AG20443 (cell line): Measurements from ENCODE around the gene KCNN3.
A peak's percentile ranks its signal among the peaks of the same experiment; 100 is the strongest.

Source experiments
- DNase-seq: peaks from one replicate; pipeline ENCODE4 v3.0.0; 2012; ENCODE audit warnings: low spot score, mixed read lengths

The KCNN3 gene

DNA sequence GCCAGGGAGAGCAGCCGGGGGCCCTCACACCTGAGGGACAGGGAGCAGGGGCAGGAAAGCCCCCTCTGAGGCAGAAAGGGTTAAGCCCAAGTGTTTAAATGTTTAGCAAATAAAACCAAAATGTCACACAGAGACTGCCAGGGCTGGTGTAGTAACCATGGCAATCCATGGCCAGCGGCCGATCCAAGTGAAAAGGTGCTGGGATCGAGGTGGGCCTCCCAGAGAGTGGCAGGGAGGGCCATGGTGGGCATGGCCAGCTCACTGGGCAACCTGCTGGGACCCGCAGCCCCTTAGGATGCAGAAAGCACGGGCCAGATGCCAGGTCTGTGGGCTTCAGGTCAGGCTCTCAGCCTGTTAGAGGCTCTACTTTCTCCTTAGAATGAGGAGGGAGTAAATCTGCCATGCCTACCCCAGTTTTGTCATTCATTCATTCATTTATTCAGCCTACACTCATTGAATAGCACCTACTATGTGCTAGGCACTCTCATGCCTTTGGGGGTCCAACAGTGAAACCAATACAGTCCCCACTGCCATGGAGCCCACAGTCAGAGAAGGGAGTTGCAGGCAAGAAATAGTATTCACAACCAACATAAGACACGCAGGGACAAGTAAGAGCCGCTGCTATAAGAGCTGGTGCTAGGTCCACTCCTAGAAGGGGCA is 56.1 kb downstream of the KCNN3 start:
- DNase-seq, result no peak

DNA sequence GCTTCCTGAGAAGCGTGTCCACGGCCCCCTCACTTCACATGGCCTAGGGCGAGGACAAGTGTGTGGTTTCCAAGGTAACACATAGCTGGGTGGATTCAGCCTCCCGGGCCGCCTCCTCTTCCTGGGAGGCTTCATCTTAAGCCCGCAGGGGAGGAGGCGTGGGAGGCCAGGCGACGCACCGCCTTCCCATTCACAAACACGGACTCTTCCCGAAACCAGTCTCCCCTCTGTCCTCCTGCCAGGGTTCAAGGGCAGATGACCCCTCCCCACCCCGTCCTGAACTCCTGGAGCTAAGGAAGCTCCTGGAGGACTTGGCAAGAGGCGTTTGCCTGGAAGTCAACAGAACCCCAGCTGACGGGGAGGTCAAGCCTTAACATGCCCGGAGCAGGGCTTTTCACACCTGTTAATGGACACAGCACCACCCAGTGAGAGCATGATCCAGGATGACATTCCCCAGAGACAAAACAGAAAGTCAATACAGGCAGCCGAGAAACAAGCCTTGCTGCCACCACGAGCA is 56.7 kb downstream of the KCNN3 start:
- DNase-seq, result no peak

DNA sequence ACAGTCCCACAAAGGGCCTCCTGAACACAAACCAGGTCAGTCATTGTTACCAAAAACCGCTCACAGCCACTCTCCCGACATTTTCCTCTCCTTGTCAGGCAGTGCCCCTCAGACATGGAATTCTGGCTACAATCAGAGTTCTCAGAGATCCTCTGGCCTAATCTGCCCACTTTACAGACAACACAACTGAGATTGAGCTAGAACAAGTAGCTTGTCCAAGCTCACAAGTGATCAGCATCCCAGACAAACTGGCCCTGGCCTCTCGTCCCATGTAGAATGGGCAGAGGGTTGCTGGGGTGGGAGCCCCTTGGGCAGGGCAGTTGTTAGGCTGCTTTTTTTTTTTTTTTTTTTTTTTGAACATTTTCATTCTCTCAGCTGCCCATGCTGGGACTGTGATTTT is 57.2 kb downstream of the KCNN3 start:
- DNase-seq, result no peak

DNA sequence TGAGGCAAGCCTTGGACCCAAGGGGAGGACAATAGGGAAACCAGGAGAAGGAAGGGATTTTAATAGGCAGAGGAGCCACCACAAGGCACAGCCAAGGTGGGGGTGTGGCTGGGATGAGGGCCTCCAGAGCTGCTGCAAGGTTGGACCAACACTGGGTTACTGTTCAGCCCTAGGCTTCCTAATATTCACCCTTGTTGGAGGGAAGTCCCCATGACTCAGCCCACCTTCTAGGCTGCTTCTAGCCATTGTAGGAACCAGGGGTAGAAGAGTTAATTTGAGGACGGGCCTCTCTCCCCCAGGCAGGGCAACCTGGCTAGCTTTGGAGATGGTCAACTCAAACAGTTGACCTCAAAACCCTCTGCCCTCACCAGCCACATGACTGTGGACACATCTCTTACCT is 59.5 kb downstream of the KCNN3 start:
- no peak for DNase-seq

DNA sequence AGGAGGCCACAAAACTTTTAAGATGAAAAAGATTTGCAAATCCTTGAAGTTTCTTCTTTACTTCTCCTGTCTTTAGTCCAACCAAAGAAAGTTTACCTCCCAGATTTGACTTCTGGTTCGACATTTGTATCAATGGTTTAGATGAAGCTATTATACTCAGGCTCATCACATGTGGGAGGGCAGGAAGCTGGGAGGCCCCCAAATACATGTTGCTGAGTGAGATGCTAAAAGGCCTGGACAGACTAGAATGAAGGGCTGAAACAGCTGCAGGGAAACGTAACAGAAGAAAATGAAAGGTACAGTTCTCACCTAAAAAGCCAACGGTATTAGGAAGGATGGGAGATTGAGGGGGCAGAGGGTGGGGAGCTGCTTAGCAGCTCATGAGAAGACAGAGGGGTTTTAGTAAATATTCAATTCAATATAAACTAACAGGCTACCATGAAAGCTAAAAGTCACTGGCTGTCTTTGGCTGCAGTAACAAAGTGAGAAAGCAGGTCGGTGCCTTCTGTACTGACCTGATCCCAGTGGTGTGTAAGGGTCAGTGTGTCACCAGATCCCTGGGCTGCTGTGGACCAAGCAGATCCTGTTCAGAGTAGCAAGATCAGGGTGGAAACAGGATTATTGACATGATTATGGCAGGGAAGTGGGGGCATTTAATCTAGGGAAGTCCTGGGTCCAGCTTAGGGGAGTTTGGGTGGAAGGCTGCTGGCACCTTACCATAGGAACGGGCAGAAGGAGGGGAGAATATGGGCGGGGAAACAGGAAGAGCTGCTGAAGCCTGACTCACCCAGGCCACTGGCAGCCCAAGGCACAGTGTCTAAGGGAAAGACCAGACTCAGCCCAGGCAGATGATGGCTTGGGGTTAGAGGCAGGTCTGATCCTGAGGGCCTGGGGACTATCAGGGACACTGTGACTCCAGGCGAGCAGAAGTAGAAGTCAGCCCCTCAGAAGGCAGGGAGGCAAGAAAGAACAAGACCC is 60.4 kb downstream of the KCNN3 start:
- peak; percentile 86 for DNase-seq

DNA sequence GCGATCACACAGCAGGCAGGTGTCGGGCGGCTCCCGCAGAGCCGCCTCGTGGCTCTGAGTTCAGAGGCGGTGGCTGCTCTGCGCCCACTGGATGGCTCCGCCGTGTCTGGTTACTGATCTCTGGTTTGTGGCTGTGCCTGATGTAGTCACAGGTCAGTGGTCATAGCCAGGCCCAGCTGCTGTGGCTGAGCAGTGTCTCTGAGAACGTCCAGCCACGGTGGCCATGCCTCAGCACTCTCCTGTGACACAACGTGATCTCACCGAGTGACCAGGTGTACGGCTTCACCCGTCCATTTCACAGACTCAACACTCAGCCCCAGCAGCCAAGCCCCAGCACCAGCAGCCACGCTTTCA is 61.2 kb downstream of the KCNN3 start:
- no peak for DNase-seq

DNA sequence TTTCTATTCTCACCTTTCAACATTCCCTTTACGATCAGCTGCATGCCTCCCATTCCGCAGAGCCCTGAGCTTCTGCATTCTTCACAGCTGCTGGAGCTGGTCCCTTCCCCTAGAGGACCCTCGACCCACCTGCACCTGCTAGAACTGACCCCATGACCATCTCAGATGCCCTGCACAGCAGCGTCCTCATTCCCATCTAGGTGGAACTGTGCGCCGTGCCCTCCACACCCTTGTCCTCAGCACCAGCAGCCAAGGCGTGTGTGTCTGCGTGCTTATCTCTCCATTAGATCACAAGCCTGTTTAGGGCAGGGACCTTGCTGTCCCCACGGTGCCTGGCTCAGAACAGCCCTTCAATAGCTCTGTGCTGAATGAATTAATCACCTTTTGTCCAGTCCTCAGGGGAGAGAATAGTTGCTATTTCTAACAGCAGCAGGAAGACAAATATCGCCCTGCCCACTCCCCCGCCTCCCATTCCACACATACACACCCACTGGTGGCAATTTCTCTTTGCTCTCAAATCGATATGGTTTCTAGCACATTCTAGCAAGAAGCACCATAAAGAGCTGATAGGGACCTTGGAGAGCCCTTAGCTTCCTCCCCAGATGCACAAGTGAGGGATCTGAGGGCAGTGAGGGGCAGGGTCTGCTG is 61.7 kb downstream of the KCNN3 start:
- DNase-seq, result no peak

DNA sequence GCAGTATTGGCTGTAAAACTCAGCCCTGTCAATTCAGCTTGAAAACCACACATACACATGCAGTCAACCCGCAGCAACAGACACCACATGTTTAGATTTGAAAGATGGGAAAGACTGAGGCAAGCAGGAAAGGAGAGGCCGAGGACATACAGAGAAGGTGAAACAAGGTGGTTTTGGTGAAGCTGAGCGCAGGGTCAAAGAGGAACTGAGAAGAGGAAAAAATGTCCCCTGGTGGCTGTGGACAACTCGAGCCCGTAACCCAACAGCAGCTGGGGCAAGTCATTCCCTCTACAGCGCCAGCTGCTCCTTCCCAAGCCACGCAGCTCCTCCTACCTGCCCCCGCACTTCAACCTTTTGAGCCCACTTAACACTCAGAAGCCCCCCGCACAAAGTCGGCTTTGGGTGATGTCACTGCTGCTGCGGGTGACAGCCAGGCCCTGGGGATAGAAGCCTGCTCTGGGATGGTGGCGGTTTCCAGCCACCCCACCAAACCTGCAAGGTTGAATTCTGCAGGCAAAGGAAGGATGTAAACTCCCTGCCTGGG is 63.0 kb downstream of the KCNN3 start:
- no peak for DNase-seq

DNA sequence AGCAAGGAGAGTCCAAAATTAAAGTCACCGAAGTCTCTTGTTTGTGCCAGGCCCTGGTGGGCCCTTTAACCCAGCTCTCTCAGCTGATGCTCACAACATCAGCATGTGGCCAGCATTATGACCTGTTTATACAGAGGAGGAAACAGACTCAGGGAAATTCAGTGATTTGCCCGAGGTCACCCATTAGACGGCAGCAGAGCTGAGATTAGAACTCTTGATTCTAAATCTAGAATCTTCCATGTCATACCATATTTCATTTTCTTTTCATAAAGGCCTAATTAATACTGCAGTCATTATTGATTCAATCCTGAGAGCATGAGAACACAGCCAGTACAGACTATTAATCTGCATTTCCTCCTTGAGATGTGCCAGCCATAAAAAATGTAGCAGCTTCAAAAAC is 63.7 kb downstream of the KCNN3 start:
- no peak for DNase-seq

DNA sequence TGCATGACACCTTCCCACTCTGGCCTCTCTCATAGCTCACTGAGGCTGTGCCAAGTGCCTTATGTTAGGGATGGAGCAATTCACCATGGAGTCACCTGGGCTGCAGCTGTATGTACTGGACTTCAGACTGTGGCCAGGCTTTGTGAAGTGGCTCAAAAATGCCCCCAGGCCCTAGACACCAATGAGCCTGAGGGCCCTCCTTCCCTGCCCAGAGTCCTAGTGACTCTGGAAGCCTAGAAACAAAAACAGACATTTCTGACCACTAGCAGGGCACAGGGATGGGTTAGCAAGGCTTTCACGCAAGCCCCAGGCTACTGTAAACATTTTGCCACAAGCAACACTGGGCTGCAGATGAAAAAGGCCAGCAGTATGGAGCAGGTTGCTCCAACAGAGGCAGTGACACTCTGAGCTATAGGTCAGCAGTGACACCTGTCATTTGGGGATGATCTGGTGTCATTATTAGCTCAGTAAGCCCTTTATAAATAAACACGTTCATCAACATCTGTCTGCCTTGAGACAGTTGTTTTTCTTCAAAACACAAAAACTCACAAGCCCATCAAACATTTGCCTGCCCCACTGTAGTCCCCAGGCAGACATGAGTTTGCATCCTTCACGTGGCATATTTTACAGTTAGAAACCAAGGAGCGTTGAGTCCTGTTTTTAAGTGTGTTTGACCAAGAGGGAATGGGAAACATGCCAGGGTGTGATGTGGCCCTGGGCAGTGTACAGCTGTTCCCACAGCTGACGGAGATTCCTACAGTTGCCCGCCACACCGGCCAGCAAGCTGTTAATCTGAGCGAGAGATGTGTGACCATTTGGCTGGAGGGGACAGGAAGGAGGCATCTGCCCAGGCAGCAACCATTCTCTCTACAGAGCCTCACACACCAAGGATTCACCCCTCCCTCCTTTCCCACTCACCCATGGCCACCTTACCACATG is 66.8 kb downstream of the KCNN3 start:
- no peak for DNase-seq

DNA sequence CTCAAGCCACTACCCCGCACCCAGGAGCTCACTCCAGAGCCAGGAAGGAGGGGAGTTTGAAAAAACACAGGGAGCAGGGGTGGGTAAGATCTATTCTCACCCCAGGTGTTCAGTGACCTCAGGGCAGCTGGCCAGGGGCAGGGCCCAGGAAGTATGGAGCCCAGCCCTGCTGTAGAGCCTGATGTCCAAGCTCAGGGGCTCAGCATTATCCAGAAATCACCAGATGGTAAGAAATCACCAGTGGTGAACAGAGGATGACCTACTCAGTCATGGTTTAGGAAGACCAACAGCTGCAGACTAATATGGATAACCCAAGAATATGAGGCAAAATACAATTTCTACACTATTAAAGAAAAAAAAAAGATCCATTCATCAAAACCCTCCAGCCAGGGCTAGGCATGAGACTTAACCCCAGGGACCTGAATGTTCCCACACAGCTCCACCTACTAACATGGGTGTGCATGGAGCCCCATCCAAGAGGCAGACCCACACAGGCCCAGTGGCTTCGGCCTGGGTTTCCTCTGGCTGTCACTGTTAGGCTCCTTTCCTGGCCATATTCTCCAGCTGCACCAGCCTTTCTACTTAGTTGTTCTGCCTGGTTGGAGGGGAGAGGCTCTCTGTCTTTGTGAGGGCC is 67.6 kb downstream of the KCNN3 start:
- DNase-seq, result no peak

DNA sequence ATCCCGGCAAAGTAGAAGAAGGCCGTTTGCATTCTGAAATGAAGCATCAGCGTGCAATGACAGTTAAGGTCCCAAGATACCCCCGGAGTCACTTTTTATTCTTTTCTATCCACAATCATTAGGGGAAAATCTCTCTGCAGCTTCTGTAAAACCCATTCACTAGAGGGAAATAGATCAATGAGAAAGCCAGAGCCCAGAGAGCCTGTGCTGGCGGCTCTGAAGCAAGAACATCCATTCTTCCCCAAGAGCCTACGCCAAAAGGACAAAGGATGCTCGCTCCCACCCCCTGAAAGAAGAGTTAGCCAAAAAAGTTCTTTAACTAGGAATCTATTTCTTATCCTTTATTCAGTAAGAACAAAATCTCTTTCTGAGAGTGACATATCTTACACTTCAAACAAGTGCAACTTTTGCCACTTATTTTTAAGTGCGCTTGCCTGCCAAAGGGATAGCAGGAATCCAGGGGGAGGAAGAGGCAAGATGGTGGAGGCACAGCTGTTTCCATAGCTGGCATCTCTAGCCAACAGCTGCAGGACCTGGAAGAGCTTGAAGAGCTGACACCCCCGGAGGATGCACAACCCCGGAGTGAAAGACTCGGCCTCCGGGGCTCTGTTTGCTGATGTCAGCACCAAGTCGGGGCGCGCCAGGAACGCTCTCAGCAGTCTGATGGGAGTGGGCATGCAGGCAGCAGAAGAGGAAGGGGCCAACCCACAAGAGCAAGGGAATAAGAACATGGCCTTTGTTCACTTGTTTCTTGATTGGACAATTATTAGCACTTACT is 68.7 kb downstream of the KCNN3 start:
- DNase-seq, result no peak

DNA sequence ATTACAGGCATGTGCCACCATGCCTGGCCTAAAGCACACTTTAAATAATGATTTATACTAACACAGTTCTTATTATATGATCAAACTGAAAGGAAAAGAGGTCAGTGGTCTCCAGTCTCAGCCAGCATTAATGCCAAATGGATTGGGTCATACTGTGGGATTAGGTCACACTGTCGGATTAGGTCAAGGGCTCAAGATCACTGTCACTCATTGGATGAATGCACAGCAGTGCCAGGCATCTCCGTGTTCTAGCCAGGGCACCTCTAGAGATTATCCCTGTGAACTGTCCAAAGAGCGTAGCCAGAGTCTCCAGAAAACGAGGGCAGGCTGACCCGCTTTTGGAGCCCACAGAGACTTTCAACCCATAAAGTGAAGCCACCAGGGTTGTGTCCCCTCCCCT is 70.9 kb downstream of the KCNN3 start:
- no peak for DNase-seq

DNA sequence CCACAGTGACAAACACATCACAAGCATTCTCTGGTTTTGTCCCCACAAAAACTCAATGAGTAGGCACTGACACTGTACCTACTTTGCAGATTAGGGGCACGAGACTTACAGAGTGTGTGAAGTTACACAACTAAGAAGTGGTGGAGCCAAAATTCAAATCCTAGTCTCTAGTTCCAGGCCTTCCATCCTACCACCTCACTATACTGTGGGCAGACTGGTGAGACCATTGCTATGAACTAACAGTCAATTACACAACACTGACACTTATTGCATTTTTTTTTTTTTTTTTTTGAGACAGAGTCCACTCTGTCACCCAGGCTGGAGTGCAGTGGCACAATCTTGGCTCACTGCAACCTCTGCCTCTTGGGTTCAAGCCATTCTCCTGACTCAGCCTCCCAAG is 71.4 kb downstream of the KCNN3 start:
- no peak for DNase-seq

DNA sequence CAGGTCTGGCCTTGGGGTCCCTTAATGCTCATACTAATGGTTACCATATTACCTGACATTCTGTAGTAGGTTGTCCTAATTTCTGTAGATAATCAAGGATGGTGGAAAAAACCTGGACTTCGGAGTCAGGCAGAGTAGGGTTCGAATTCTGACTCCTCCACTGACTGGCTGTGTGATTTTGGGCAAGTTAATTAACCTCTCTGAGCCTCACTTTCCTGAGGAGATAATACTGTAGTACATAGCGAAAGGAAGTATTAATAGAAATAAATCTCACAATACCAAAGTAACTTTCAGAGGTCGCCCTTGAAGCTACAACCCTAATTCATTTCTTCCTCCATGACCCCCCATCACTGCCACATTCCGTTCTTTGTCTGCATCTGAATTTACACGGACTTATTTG is 72.9 kb downstream of the KCNN3 start:
- DNase-seq, result no peak

DNA sequence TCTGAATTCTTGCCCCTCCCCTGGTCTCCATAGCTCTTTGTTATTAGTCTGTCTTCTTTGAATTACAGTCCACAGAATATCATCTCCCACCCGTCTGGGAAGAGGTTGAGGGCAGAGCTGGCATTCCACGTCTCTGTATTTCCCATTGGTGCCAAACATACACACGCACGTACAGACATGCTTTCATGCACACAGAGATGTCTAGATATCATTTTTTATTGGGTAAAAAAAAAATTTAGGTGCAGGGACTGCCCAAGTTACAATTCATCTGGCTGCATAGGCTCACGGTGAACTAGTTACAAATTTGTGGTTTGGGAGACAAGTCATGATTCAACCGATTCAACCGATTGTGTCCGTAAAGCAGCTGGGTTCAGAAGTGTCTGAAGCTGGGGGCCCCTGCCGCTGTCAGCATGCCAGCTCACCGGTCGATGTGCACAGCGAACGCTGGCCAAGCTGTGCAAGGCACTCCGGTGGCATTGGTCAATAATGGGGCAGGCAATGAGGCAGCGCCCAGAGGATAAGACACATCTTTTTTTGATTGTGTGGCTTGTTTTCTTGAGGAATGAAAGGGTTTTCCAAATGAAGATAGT is 73.7 kb downstream of the KCNN3 start:
- DNase-seq, result no peak

DNA sequence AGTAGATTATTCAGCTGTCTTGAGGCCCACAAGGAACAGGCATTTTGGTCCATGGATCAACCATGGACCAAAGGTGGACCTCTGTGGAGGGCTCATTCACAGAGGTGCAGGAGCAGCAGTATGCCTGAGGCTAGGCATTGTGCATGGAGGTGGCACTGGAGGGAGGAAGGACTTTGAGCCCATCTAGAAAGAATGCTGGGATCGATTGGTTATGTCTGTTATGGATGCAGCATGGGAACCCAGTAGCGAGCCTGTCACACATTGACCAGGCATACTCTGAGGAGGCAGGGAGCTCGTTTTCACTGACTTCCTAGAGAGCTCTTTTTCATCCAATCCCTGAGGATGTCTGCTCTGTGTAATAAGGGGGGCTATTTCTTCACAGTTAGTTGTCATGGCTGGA is 75.5 kb downstream of the KCNN3 start:
- DNase-seq, result no peak

DNA sequence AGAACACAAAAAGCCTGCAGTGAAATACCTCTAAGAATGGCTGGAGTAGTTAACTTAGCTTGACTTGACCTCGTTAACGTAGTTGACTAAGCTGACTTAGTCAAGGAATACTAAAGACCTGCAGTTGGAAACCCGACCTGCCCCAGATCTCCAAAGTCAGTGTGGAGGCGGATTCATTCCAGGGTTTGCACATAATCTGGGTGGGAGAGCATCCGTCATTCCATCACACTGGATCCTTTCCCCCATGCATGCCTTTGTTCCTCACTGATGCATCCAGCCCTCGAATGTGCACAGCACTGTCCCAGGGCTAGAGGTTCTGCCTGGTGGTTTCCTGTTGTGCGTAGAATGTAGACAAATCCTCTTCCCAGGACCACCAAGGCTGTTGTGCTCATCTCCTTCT is 76.4 kb downstream of the KCNN3 start:
- no peak for DNase-seq

DNA sequence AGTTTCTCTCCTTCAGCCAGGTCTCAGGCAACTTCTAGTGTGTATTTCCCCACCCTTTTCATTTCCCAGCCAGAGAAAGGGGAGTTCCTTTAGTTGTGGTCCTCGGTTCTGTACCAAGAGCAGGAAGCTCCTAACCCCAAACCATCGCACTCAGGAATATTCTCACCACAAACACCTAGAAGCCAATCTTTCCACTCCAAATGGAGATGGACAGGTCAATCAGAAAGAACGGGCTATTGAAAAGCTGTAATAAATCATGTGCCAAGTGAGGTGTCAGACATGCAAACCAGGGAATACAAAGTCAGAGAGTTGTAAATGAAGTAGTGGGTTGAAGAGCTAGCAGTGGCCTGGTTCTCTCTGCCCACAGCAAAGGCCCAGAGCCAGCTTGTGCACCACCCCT is 77.2 kb downstream of the KCNN3 start:
- no peak for DNase-seq
